SU-DHL-6 (cell line): ENCODE measurements around the gene DENND2A.
"Not testable (repeated sequence)": the region's sequence is repeated elsewhere in the genome, so short reads cannot be mapped to it uniquely, and the experiment has no call there.

ENCODE experiments used
- H2AFZ ChIP-seq: fragments of 200-600 bp; sonication (generic); 2 replicates; pipeline ENCODE4 v1.6.1; 2014; ENCODE audit warnings: low read depth, mild to moderate bottlenecking, moderate library complexity, mixed read lengths, antibody characterized with exemption, low read length; ENCODE audit not compliant: severe bottlenecking
- H3F3A ChIP-seq: fragments of 200-600 bp; shearing (Covaris generic); 2 replicates; pipeline ENCODE4 v1.6.0; 2016; ENCODE audit warnings: antibody characterized with exemption, mild to moderate bottlenecking; ENCODE audit not compliant: insufficient read depth
- H3K27ac ChIP-seq: fragments of 200-600 bp; sonication (generic); 2 replicates; pipeline ENCODE4 v1.5.1; 2016; ENCODE audit warnings: low read depth, mild to moderate bottlenecking, low read length, moderate library complexity, mixed read lengths
- H3K27me3 ChIP-seq: fragments of 200-600 bp; sonication (generic), shearing (Covaris generic); 2 replicates; pipeline ENCODE4 v1.6.0; 2014; ENCODE audit warnings: mild to moderate bottlenecking, low read length
- H3K36me3 ChIP-seq: fragments of 200-600 bp; sonication (generic); 2 replicates; pipeline ENCODE4 v1.6.1; 2014; ENCODE audit warnings: mild to moderate bottlenecking, low read length, mixed read lengths
- H3K4me2 ChIP-seq: fragments of 300-600, 200-600 bp; shearing (Covaris generic), sonication (generic); 2 replicates; pipeline ENCODE4 v1.6.0; 2014; ENCODE audit warnings: low read length, low read depth, mild to moderate bottlenecking; ENCODE audit not compliant: poor library complexity, severe bottlenecking
- H3K4me3 ChIP-seq: fragments of 200-600 bp; sonication (generic); 2 replicates; pipeline ENCODE4 v1.5.1; 2014; ENCODE audit warnings: antibody characterized with exemption, low read length, mild to moderate bottlenecking, mixed read lengths; ENCODE audit not compliant: insufficient read depth, poor library complexity, severe bottlenecking
- H3K79me2 ChIP-seq: fragments of 200-600 bp; sonication (generic); 2 replicates; pipeline ENCODE4 v1.6.1; 2014; ENCODE audit warnings: mild to moderate bottlenecking, low read length, moderate library complexity; ENCODE audit not compliant: insufficient read depth
- H3K9ac ChIP-seq: fragments of 200-600 bp; sonication (generic); 2 replicates; pipeline ENCODE4 v1.7.0; 2014; ENCODE audit warnings: mild to moderate bottlenecking, low read length
- H3K9me2 ChIP-seq: fragments of 200-600 bp; sonication (generic); replicated peaks from 2 replicates; pipeline ENCODE4 v1.6.1; 2014; ENCODE audit warnings: low read length; ENCODE audit not compliant: insufficient read depth
- H3K9me3 ChIP-seq: fragments of 200-600 bp; sonication (generic); 2 replicates; pipeline ENCODE4 v1.6.1; 2014; ENCODE audit warnings: low read length, mixed read lengths; ENCODE audit not compliant: insufficient read depth
- H4K20me1 ChIP-seq: fragments of 200-600 bp; sonication (generic); 2 replicates; pipeline ENCODE4 v1.6.1; 2014; ENCODE audit warnings: low read depth, mild to moderate bottlenecking, antibody characterized with exemption, low read length, moderate library complexity, mixed read lengths
- CTCF ChIP-seq: fragments of 200-600 bp; sonication (generic); IDR thresholded peaks from one replicate; pipeline ENCODE4 v1.5.1; 2017; ENCODE audit warnings: antibody characterized with exemption, mild to moderate bottlenecking, low read length, moderate library complexity; ENCODE audit not compliant: insufficient read depth, poor library complexity, severe bottlenecking
- EZH2phosphoT487 ChIP-seq: fragments of 200-600 bp; sonication (generic), shearing (Covaris generic); conservative IDR thresholded peaks from 2 replicates; pipeline ENCODE4 v1.6.1; 2018; ENCODE audit warnings: mild to moderate bottlenecking, antibody characterized with exemption, low read length, moderate library complexity, mixed read lengths

The DENND2A gene

GRCh38 chr7:140631021-140631420, 9.6 kb downstream of the DENND2A start:
- H3K9ac ChIP-seq, result no peak overlapping the region

GRCh38 chr7:140625908-140626868, 14.4 kb downstream of the DENND2A start:
- Histone ChIP-seq H3K27ac (no peak overlapping the region), H3K4me3 (no peak overlapping the region), H3K9me3 (no peaks in the 10 kb centered on the region), H3K9ac (no peak overlapping the region), H3K36me3 (no peaks in the 10 kb centered on the region), H3K4me2 (no peak overlapping the region), H2AFZ (no peak overlapping the region), H3K79me2 (no peaks in the 10 kb centered on the region), H3K27me3 (no peaks in the 10 kb centered on the region), H4K20me1 (no peaks in the 10 kb centered on the region), H3K9me2 (no peaks in the 10 kb centered on the region), H3F3A (no peaks in the 10 kb centered on the region)
- TF ChIP-seq EZH2phosphoT487 (no peak), CTCF (no peak)

More at GRCh38 chr7:140631021-140631420, 9.6 kb downstream of the DENND2A start:
- H3K4me2 ChIP-seq, result no peak overlapping the region
- H3F3A ChIP-seq, result no peaks in the 10 kb centered on the region
- no peaks in the 10 kb centered on the region for H4K20me1 ChIP-seq
- TF ChIP-seq CTCF, result no peak
- no peak for TF ChIP-seq EZH2phosphoT487
- no peak overlapping the region for H3K4me3 ChIP-seq
- H2AFZ ChIP-seq, result no peak overlapping the region
- no peaks in the 10 kb centered on the region for H3K36me3 ChIP-seq
- no peak overlapping the region for H3K27ac ChIP-seq
- no peaks in the 10 kb centered on the region for H3K79me2 ChIP-seq
- no peaks in the 10 kb centered on the region for H3K27me3 ChIP-seq
- H3K9me3 ChIP-seq, result no peaks in the 10 kb centered on the region
- H3K9me2 ChIP-seq, result no peaks in the 10 kb centered on the region

GRCh38 chr7:140625192-140625558, 15.4 kb downstream of the DENND2A start:
- H3K27ac ChIP-seq, H3K79me2 ChIP-seq, H2AFZ ChIP-seq, H3K4me2 ChIP-seq, H3K36me3 ChIP-seq, H3K9me3 ChIP-seq, H4K20me1 ChIP-seq, H3K9me2 ChIP-seq, H3K27me3 ChIP-seq, H3K4me3 ChIP-seq, H3F3A ChIP-seq, H3K9ac ChIP-seq: not testable (repeated sequence)
